GM23248 (cell line): Measurements from ENCODE around the gene PARD3B. TPM values are rescaled to one million over a fixed set of nuclear protein-coding genes. Genes with fewer than 3 reads are reported as not detected.

Experiments
- DNase-seq: peaks from one replicate; pipeline ENCODE4 v3.0.0-alpha.2; 2015
- H2AFZ ChIP-seq: fragments of 200-600 bp; sonication (generic); 2 replicates; pipeline ENCODE4 v1.6.1; 2016; ENCODE audit warnings: antibody characterized with exemption
- H3F3A ChIP-seq: fragments of 200-600 bp; sonication (generic); 2 replicates; pipeline ENCODE4 v1.6.1; 2016; ENCODE audit warnings: mild to moderate bottlenecking, antibody characterized with exemption, mixed run types; ENCODE audit not compliant: insufficient read depth
- H3K27ac ChIP-seq: fragments of 200-600 bp; sonication (generic); 2 replicates; pipeline ENCODE4 v1.5.1; 2016; ENCODE audit warnings: mild to moderate bottlenecking
- H3K27me3 ChIP-seq: fragments of 200-600 bp; sonication (generic); replicated peaks from 2 replicates; pipeline ENCODE4 v1.6.1; 2016; ENCODE audit warnings: mild to moderate bottlenecking; ENCODE audit not compliant: insufficient read depth
- H3K36me3 ChIP-seq: fragments of 200-600 bp; sonication (generic); 2 replicates; pipeline ENCODE4 v1.6.1; 2016; ENCODE audit warnings: low read depth, mild to moderate bottlenecking
- H3K4me1 ChIP-seq: fragments of 200-600 bp; sonication (generic); 2 replicates; pipeline ENCODE4 v1.6.1; 2016; ENCODE audit warnings: mild to moderate bottlenecking; ENCODE audit not compliant: insufficient read depth
- H3K4me2 ChIP-seq: fragments of 200-600 bp; sonication (generic); one replicate; pipeline ENCODE4 v1.6.1; 2016; ENCODE audit warnings: mild to moderate bottlenecking; ENCODE audit not compliant: unreplicated experiment
- H3K4me3 ChIP-seq: fragments of 200-600 bp; sonication (generic); 2 replicates; pipeline ENCODE4 v1.5.1; 2016; ENCODE audit warnings: mild to moderate bottlenecking
- H3K79me2 ChIP-seq: fragments of 200-600 bp; sonication (generic); 2 replicates; pipeline ENCODE4 v1.6.1; 2016; ENCODE audit warnings: mild to moderate bottlenecking; ENCODE audit not compliant: insufficient read depth
- H3K9ac ChIP-seq: fragments of 200-600 bp; sonication (generic); 2 replicates; pipeline ENCODE4 v1.6.1; 2016; ENCODE audit warnings: mild to moderate bottlenecking
- H3K9me2 ChIP-seq: fragments of 200-600 bp; sonication (generic); 2 replicates; pipeline ENCODE4 v1.6.1; 2016; ENCODE audit warnings: mixed run types, mild to moderate bottlenecking, moderate library complexity; ENCODE audit not compliant: insufficient read depth
- H3K9me3 ChIP-seq: fragments of 200-600 bp; sonication (generic); one replicate; pipeline ENCODE4 v1.6.1; 2017; ENCODE audit warnings: low read depth
- H4K20me1 ChIP-seq: fragments of 200-600 bp; sonication (generic); 2 replicates; pipeline ENCODE4 v1.6.0; 2016; ENCODE audit not compliant: insufficient read depth
- EZH2 ChIP-seq: fragments of 200-600 bp; sonication (generic); IDR thresholded peaks from 2 replicates; pipeline ENCODE4 v1.6.1; 2018; ENCODE audit warnings: antibody characterized with exemption, mild to moderate bottlenecking; ENCODE audit not compliant: insufficient read depth, poor library complexity, severe bottlenecking
- EZH2phosphoT487 ChIP-seq: fragments of 200-600 bp; sonication (generic); IDR thresholded peaks from 2 replicates; pipeline ENCODE4 v1.6.1; 2018; ENCODE audit warnings: antibody characterized with exemption, moderate library complexity, mild to moderate bottlenecking, low read depth; ENCODE audit not compliant: insufficient read depth
- WGBS, 2 experiments: methylation state at CpG; one replicate each; pipeline ENCODE4 v1.1.6; 2015 to 2017; ENCODE audit warnings: low lambda C conversion rate in 2 of 2, low coverage in 1 of 2; ENCODE audit errors: missing lambda C conversion rate in 2 of 2; 5-methylcytosine and 5-hydroxymethylcytosine counted together
- in situ Hi-C: fragments of 300-500 bp; cut with MboI; formaldehyde crosslinking; loops from 2 replicates; pipeline ENCODE4 v1.15.0; 2020
- polyA plus RNA-seq: library from polyadenylated mRNA; unstranded; fragments of >200 nt; fragmentation: Nextera tagmentation; extraction: Ambion mirVana; gene quantifications from 2 replicates; pipeline ENCODE4 v1.2.1, GENCODE V29; 2016
- total RNA-seq: library from RNA; depleted of rRNA; stranded (reverse); fragments of >200 nt; shearing (Covaris generic); gene quantifications from 2 replicates; pipeline ENCODE4 v1.2.3, GENCODE V29; 2014

The PARD3B gene
- total and polyA plus RNA-seq, 2 experiments from 2014 or later = 2.5 to 6.9 TPM

- Histone ChIP-seq H2AFZ (no peak overlapping the region), H3F3A (no peaks in the 10 kb centered on the region), H3K4me1 (peaks cover 15% of the 10 kb centered on the region), H3K36me3 (no peaks in the 10 kb centered on the region), H3K4me2 (peak overlapping the region; percentile 47), H3K9ac (no peak overlapping the region), H3K79me2 (no peaks in the 10 kb centered on the region), H3K9me2 (no peaks in the 10 kb centered on the region; the same call in 1 of the 2 replicates), H3K27ac (no peak overlapping the region), H3K9me3 (no peaks in the 10 kb centered on the region), H3K27me3 (no peaks in the 10 kb centered on the region), H3K4me3 (peak overlapping the region; percentile 42; the same call in 1 of the 2 replicates), H4K20me1 (no peaks in the 10 kb centered on the region)
- peak; percentile 65 for DNase-seq
- no peak for TF ChIP-seq EZH2
- TF ChIP-seq EZH2phosphoT487 = no peak
- in situ Hi-C loops = no loop called here
- 4 to 15% methylated on average over 3 of the region's 3 CpGs for WGBS, 2 experiments
Measured at GRCh38 chr2:204722207-204722606, 176.9 kb downstream of the PARD3B start.

- peaks cover 15% of the 10 kb centered on the region for H3K4me1 ChIP-seq
- whole genome bisulfite sequencing, 2 experiments = 4% methylated on average over 2 of the region's 2 CpGs
- H3K4me3 ChIP-seq = peak overlapping the region; percentile 42; the same call in 1 of the 2 replicates
- no peak overlapping the region for H3K27ac ChIP-seq
- no peaks in the 10 kb centered on the region for H3F3A ChIP-seq
- peak overlapping the region; percentile 47 for H3K4me2 ChIP-seq
- no peak overlapping the region for H2AFZ ChIP-seq
- H4K20me1 ChIP-seq = no peaks in the 10 kb centered on the region
- no peaks in the 10 kb centered on the region for H3K9me3 ChIP-seq
- TF ChIP-seq EZH2 (no peak), EZH2phosphoT487 (no peak)
- no peaks in the 10 kb centered on the region for H3K27me3 ChIP-seq
- peak; percentile 54 for DNase-seq
- no peaks in the 10 kb centered on the region for H3K79me2 ChIP-seq
- H3K9me2 ChIP-seq = no peaks in the 10 kb centered on the region; the same call in 1 of the 2 replicates
- in situ Hi-C loops = no loop called here
- H3K9ac ChIP-seq = no peak overlapping the region
- H3K36me3 ChIP-seq = no peaks in the 10 kb centered on the region
Measured at GRCh38 chr2:204722691-204723090, 177.4 kb downstream of the PARD3B start.

- DNase-seq = no peak
- H4K20me1 ChIP-seq = no peaks in the 10 kb centered on the region
- no peaks in the 10 kb centered on the region; the same call in 1 of the 2 replicates for H3K9me2 ChIP-seq
- H3K4me3 ChIP-seq = no peak overlapping the region
- H3K4me2 ChIP-seq = no peak overlapping the region
- H3K9me3 ChIP-seq = no peaks in the 10 kb centered on the region
- no peaks in the 10 kb centered on the region for H3K36me3 ChIP-seq
- H3K79me2 ChIP-seq = no peaks in the 10 kb centered on the region
- no peak for TF ChIP-seq EZH2phosphoT487
- TF ChIP-seq EZH2 = no peak
- H2AFZ ChIP-seq = no peak overlapping the region
- peaks cover 15% of the 10 kb centered on the region for H3K4me1 ChIP-seq
- WGBS, 2 experiments = 85 to 87% methylated on average over 3 of the region's 3 CpGs
- in situ Hi-C loops = no loop called here
- H3F3A ChIP-seq = no peaks in the 10 kb centered on the region
- no peaks in the 10 kb centered on the region for H3K27me3 ChIP-seq
- H3K9ac ChIP-seq = no peak overlapping the region
- no peak overlapping the region for H3K27ac ChIP-seq
Measured at GRCh38 chr2:204725693-204726360, 180.6 kb downstream of the PARD3B start.

- Histone ChIP-seq H3F3A (no peaks in the 10 kb centered on the region; the same call in 1 of the 2 replicates), H4K20me1 (no peaks in the 10 kb centered on the region), H3K4me1 (peaks cover 13% of the 10 kb centered on the region), H3K9ac (no peak overlapping the region), H3K36me3 (no peaks in the 10 kb centered on the region), H3K79me2 (no peaks in the 10 kb centered on the region), H3K27me3 (no peaks in the 10 kb centered on the region), H3K4me3 (no peak overlapping the region), H3K4me2 (no peak overlapping the region), H3K9me3 (no peaks in the 10 kb centered on the region), H3K27ac (no peak overlapping the region), H2AFZ (no peak overlapping the region), H3K9me2 (no peaks in the 10 kb centered on the region; the same call in 1 of the 2 replicates)
- TF ChIP-seq EZH2 = no peak
- TF ChIP-seq EZH2phosphoT487 = no peak
- no peak for DNase-seq
- in situ Hi-C loops = no loop called here
- WGBS, 2 experiments = 59 to 73% methylated on average over 3 of the region's 3 CpGs
Measured at GRCh38 chr2:204726831-204727230, 181.6 kb downstream of the PARD3B start.
